Measurements from ENCODE around the gene TNRC6C. TPM values are rescaled to one million over a fixed set of nuclear protein-coding genes. Genes with fewer than 3 reads are reported as not detected.

The TNRC6C gene
- total RNA-seq, 3 donors from 2014 or later = 14.1 to 21.7 (median 21.6) TPM

DNA sequence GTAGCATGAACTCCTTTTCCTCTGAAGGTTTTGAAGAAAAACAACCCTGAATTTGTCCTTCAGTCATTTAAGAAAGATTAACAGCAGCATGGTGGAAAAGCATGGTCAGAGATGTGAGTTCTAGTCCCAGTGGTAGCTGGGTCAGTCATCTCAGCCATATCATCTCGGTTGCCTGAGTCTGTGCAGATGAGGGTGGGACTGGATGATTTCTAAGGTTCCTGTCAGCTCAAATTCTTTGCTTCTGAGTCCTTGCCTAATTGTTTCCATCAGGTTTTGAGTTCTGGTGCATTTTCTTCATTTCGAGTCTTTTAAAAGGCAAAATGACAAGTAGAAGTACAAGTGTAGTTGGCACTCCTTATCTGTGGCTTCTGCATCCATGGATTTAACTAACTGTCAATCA lies 63.9 kb downstream of the TNRC6C start:
- H3K4me3 ChIP-seq = no peak overlapping the region
- intact Hi-C loops (cut with DNase I; ENCODE audit: low total_unique reads) = no loop called here
- TF ChIP-seq, protein P1, sequence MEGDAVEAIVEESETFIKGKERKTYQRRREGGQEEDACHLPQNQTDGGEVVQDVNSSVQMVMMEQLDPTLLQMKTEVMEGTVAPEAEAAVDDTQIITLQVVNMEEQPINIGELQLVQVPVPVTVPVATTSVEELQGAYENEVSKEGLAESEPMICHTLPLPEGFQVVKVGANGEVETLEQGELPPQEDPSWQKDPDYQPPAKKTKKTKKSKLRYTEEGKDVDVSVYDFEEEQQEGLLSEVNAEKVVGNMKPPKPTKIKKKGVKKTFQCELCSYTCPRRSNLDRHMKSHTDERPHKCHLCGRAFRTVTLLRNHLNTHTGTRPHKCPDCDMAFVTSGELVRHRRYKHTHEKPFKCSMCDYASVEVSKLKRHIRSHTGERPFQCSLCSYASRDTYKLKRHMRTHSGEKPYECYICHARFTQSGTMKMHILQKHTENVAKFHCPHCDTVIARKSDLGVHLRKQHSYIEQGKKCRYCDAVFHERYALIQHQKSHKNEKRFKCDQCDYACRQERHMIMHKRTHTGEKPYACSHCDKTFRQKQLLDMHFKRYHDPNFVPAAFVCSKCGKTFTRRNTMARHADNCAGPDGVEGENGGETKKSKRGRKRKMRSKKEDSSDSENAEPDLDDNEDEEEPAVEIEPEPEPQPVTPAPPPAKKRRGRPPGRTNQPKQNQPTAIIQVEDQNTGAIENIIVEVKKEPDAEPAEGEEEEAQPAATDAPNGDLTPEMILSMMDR (IDR thresholded peaks at IDR 0.05) = no peak
- TF ChIP-seq POLR2A (IDR thresholded peaks at IDR 0.05) (no peak), POLR2AphosphoS5 (IDR thresholded peaks at IDR 0.05) (no peak)
- no peak for DNase-seq (ENCODE audit: low spot score in 2 of 2)
- no peaks in the 10 kb centered on the region for H3K27me3 ChIP-seq
- H3K4me1 ChIP-seq = no peaks in the 10 kb centered on the region
- H3K27ac ChIP-seq = no peak overlapping the region
- no peaks in the 10 kb centered on the region for H3K9me3 ChIP-seq
- no peaks in the 10 kb centered on the region for H3K36me3 ChIP-seq

DNA sequence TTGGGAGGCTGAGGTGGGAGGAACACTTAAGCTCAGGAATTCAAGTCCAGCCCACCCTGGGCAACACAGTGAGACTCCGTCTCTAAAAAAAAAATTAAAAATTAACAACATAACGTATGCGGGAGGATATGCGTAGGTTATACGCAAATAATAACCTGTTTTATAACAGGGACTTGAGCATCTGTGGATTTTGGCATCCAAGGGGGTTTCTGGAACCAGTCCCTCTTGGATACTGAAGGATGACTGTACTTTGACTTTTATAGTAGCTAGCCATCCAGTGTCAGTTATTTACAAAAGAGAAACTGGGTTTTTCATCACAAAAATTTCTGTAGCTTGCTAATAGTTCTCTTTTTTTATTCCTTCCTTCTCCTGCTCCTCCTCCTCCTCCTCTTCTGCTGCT lies 64.5 kb downstream of the TNRC6C start:
- intact Hi-C loops (cut with DNase I; ENCODE audit: low total_unique reads) = no loop called here
- no peaks in the 10 kb centered on the region for H3K9me3 ChIP-seq
- no peak overlapping the region for H3K27ac ChIP-seq
- H3K27me3 ChIP-seq = no peaks in the 10 kb centered on the region
- H3K4me3 ChIP-seq = no peak overlapping the region
- no peaks in the 10 kb centered on the region for H3K36me3 ChIP-seq
- no peaks in the 10 kb centered on the region for H3K4me1 ChIP-seq
- DNase-seq (ENCODE audit: low spot score in 2 of 2) = no peak
- TF ChIP-seq, protein P1 (IDR thresholded peaks at IDR 0.05) = no peak
- TF ChIP-seq POLR2AphosphoS5 (IDR thresholded peaks at IDR 0.05) = no peak
- TF ChIP-seq POLR2A (IDR thresholded peaks at IDR 0.05) = no peak

DNA sequence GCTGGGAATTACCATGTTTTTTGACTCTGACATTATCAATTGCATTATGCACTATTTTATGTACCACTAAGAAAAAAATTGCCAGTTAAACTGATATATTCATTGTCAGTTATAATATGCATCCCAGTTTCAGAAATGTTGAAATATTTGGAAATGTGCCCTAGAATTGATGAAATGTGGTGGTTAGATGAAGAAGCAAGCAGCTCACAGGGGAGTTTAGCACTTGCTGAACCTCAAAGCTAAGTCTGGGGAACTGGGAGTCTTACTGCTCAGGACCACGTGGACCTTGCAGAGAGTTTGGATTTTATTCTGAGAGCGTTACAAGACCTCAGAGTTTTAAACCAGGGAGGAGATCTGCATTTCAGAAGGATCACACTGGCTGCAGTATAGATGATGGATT lies 67.9 kb downstream of the TNRC6C start:
- intact Hi-C loops (cut with DNase I; ENCODE audit: low total_unique reads) = loop anchor here (5.0 kb wide), 1 partner anchor 484 kb away; no protein-coding TSS in a partner anchor
- H3K4me1 ChIP-seq = no peaks in the 10 kb centered on the region

DNA sequence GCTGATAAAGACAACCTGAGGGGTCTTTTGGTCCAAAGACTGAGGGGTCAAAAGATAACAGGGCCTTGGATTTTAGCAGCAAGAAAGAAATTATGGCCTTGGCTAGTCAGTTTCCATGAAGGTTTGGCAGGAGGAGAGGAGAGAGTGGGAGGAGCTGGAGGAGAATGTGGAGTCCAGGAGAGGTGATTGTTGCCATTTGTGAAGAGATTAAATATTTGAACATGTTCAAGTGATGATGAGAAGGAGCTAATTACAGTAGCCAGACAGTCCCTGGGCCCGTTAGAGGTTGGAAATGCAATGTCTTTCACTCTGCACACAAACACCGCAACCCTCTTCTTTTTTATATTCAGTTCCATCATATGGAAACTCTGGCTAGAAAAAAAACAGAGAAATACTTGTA lies 68.6 kb downstream of the TNRC6C start:
- intact Hi-C loops (cut with DNase I; ENCODE audit: low total_unique reads) = loop anchor here (5.0 kb wide), 1 partner anchor 485 kb away; no protein-coding TSS in a partner anchor
- no peak for DNase-seq (ENCODE audit: low spot score in 2 of 2)
- Histone ChIP-seq H3K4me3 (no peak overlapping the region), H3K27ac (no peak overlapping the region), H3K36me3 (no peaks in the 10 kb centered on the region), H3K9me3 (no peaks in the 10 kb centered on the region), H3K27me3 (no peaks in the 10 kb centered on the region), H3K4me1 (no peaks in the 10 kb centered on the region)
- TF ChIP-seq, protein P1 (IDR thresholded peaks at IDR 0.05) = no peak
- TF ChIP-seq POLR2A (IDR thresholded peaks at IDR 0.05) (no peak), POLR2AphosphoS5 (IDR thresholded peaks at IDR 0.05) (no peak)

More for the DNA sequence above, 67.9 kb downstream of the TNRC6C start:
- no peak overlapping the region for H3K4me3 ChIP-seq
- no peaks in the 10 kb centered on the region for H3K27me3 ChIP-seq
- H3K9me3 ChIP-seq = no peaks in the 10 kb centered on the region
- H3K27ac ChIP-seq = no peak overlapping the region
- H3K36me3 ChIP-seq = no peaks in the 10 kb centered on the region
- DNase-seq (ENCODE audit: low spot score in 2 of 2) = no peak
- TF ChIP-seq POLR2AphosphoS5 (IDR thresholded peaks at IDR 0.05) (no peak), POLR2A (IDR thresholded peaks at IDR 0.05) (no peak)
- TF ChIP-seq, protein P1 (IDR thresholded peaks at IDR 0.05) = no peak

DNA sequence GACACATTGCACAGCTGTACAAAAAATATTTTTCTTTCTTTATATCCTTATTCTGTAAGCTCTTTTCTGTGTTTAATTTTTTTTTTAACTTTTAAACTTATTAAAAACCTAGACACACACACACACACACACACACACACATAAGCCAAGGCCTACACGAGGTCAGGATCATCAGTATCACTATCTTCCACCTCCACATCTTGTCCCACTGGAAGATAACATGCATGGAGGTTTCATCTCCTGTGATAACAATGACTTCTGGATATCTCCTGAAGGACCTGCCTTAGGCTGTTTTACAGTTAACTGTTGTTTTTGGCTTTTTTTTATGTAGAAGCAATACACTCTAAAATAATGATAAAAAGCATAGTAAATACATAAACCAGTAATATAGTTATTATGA lies 71.2 kb downstream of the TNRC6C start:
- intact Hi-C loops (cut with DNase I; ENCODE audit: low total_unique reads) = loop anchor here (5.0 kb wide), 1 partner anchor 487 kb away; no protein-coding TSS in a partner anchor
- Histone ChIP-seq H3K9me3 (no peaks in the 10 kb centered on the region), H3K27ac (no peak overlapping the region), H3K4me1 (no peaks in the 10 kb centered on the region), H3K4me3 (no peak overlapping the region), H3K36me3 (no peaks in the 10 kb centered on the region), H3K27me3 (no peaks in the 10 kb centered on the region)
- TF ChIP-seq, protein P1 (IDR thresholded peaks at IDR 0.05) = no peak
- TF ChIP-seq POLR2A (IDR thresholded peaks at IDR 0.05) (no peak), POLR2AphosphoS5 (IDR thresholded peaks at IDR 0.05) (no peak)
- no peak for DNase-seq (ENCODE audit: low spot score in 2 of 2)

Measured in breast epithelium (tissue), 4 donors.